ENCODE results near the gene PIK3R2.
"Not testable (repeated sequence)": the region's sequence is repeated elsewhere in the genome, so short reads cannot be mapped to it uniquely, and the experiment has no call there.

The PIK3R2 gene

DNA sequence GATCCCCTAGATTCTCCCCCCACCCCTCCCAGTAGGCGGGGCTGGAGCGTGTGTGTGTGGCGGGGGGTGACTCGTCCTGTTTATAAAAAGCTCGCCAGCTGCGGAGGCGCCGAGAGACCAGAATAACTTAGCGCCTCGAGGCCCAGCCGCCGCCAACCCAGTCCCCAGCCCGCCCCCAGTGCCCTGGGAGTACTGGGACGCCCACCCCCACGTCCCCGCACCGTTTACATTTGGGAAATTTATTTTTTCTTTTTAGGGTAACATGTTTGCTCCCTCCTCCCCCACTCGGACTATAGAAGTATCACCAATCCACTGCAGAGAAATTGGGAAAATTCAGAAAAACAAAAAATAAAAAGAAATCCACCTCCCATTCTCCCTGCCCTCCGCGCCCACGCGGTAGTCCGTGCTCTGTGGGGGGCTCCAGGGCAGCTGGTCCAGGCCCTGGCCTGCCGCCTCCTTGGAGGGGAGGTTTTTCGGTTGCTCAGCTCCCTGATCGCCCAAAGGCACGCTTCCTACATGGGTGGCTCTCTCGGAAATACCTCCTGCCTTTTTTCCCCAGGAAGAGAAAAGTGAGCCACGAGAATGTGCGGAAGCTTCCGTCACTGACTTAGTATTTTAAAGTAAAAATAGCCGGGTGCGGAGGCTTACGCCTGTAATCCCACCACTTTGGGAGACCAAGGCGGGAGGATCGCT is 52.4 kb downstream of the PIK3R2 start:
- Mint-ChIP-seq H3K27me3 (ENCODE audit: low read depth) (peaks cover 3% of the 10 kb centered on the region), H3K27ac (peak overlapping the region; percentile 93), H3K4me3 (peak overlapping the region; percentile 93), H3K36me3 (ENCODE audit: low read depth) (peaks cover 8% of the 10 kb centered on the region), H3K9me3 (no peaks in the 10 kb centered on the region), H3K4me1 (ENCODE audit: low read depth) (peaks cover 23% of the 10 kb centered on the region)

DNA sequence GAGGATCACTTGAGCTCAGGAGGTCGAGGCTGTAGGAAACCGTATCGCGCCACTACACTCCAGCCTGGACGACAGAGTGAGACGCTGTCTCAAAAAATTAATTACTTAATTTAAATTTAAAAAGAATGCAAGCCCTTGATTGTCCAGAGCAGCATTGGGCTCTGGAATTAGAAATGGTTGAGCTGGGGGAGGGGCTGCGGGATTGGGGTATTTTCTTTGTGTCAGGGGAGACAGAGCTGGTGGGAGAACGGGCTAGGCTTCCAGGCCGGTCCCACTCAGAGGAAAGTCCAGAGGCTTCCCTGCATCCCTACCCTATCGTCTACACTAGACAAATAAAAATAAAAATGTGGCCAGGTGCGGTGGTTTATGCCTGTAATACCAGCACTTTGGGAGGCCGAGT is 53.1 kb downstream of the PIK3R2 start:
- peaks cover 7% of the 10 kb centered on the region for H3K36me3 Mint-ChIP-seq (ENCODE audit: low read depth)
- peaks cover 23% of the 10 kb centered on the region for H3K4me1 Mint-ChIP-seq (ENCODE audit: low read depth)

DNA sequence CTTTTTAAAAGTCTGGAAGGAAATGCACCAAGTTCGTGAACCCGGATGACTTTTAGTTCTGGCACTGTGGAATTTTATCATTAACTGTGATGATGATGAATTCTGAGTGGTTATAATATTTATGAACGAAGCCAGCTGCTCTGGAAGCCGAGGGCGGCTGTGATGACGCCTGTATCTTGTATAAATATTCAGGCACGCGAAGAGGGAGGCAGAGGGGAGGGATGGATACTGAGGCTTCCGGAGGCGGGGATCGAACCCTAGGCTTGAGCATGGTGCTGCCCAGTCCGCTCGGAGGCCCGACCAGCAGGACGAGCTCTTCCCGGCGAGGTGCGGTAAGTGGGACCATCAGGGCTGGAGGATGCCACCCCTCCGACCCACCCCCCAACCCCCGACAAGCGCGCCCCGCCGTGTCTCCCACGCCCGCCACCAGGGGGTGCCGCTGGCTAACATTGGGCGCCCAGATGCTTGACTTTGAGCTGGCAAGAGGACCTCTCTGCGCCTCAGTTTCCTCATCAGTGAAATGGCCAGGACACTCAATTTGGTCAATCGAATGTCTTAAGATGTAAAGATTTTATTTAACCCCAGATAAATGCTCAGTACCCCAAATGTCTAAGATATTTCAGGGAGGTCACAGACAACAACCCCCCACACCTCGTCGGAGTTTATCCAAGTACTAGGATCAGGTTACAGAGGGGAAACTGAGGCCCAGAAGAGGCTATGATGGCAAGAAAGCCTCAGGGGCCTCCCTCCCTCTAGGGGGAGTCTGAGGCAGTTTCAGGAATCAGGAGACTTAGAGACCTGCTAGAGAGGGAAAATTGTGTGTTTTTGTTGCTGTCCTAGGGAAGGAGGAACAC is 55.4 kb downstream of the PIK3R2 start:
- Mint-ChIP-seq H3K36me3 (ENCODE audit: low read depth) (no peaks in the 10 kb centered on the region), H3K4me3 (no peak overlapping the region), H3K27ac (no peak overlapping the region), H3K27me3 (ENCODE audit: low read depth) (peaks cover 10% of the 10 kb centered on the region), H3K9me3 (no peaks in the 10 kb centered on the region), H3K4me1 (ENCODE audit: low read depth) (peaks cover 10% of the 10 kb centered on the region)

More for the DNA sequence above, 53.1 kb downstream of the PIK3R2 start:
- no peaks in the 10 kb centered on the region for H3K9me3 Mint-ChIP-seq
- no peak overlapping the region for H3K4me3 Mint-ChIP-seq
- H3K27ac Mint-ChIP-seq, result no peak overlapping the region
- peaks cover 5% of the 10 kb centered on the region for H3K27me3 Mint-ChIP-seq (ENCODE audit: low read depth)

DNA sequence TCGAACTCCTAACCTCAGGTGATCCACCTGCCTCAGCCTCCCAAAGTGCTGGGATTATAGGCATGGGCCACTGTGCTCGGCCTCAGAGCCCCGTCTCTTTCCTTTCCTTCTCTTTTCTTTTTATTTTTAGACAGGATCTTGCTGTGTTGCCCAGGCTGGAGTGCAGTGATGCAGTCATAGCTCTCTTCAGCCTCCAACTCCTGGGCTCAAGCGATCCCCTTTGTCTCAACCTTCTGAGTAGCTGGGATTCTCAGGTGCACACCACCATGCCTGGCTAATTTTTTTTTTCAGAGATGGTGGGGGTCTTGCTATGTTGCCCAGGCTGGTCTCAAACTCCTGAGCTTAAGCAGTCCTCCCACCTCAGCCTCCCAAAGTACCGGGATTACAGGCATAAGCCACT is 56.9 kb downstream of the PIK3R2 start:
- peaks cover 10% of the 10 kb centered on the region for H3K27me3 Mint-ChIP-seq (ENCODE audit: low read depth)
- H3K27ac Mint-ChIP-seq; H3K4me1 Mint-ChIP-seq (ENCODE audit: low read depth); H3K36me3 Mint-ChIP-seq (ENCODE audit: low read depth); H3K9me3 Mint-ChIP-seq; H3K4me3 Mint-ChIP-seq: not testable (repeated sequence)

DNA sequence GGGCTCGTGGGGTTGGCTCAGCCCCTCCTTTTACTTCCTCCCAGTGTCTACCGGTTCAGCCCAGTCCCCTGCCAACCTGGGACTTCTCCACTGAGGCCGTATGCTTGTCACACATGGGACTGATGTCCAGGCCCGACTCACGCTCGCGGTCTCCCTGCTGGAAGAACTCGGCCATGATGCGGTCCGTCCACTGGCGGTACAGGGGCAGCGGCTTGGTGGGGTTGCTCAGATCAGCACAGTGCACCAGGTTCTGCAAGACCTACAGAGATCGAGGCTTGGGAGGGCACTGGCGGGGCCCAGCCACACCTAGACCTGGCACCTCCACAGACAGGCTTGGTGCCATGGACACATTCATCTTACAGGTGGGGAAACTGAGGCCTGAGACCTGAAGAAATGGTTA is 58.7 kb downstream of the PIK3R2 start:
- H3K27ac Mint-ChIP-seq, result no peak overlapping the region
- no peaks in the 10 kb centered on the region for H3K36me3 Mint-ChIP-seq (ENCODE audit: low read depth)
- H3K4me1 Mint-ChIP-seq (ENCODE audit: low read depth), result no peaks in the 10 kb centered on the region
- no peak overlapping the region for H3K4me3 Mint-ChIP-seq
- H3K9me3 Mint-ChIP-seq, result no peaks in the 10 kb centered on the region
- H3K27me3 Mint-ChIP-seq (ENCODE audit: low read depth), result peaks cover 10% of the 10 kb centered on the region

DNA sequence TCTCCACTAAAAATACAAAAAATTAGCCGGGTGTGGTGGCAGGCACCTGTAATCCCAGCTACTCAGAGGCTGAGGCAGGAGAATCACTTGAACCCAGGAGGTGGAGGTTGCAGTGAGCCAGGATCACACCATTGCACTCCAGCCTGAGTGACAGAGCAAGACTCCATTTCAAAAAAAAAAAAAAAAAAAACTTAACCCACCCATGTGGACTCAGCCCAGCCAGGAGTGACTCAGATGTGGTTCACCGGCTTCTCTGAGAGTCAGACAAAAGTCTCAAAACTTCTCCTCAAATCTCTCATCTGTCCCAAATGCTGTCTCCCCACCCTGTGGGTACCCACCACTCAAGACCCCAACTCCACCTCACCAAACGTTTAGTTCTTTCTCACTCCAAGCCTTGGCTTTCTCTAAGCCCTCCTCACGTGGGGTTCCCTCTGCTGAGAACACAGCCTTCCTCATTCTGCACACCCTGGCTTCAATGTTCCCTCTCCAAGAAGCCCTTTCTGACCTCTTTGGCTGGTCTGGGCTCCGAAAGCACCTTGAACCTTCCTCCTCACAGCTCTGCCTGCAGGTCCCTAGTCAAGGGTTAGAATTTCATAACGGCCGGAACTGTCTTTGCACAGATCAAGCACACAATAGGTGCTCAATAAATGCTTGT is 61.9 kb downstream of the PIK3R2 start:
- Mint-ChIP-seq H3K36me3 (ENCODE audit: low read depth) (no peaks in the 10 kb centered on the region), H3K27me3 (ENCODE audit: low read depth) (peaks cover 10% of the 10 kb centered on the region), H3K27ac (no peak overlapping the region), H3K4me3 (no peak overlapping the region), H3K9me3 (no peaks in the 10 kb centered on the region), H3K4me1 (ENCODE audit: low read depth) (no peaks in the 10 kb centered on the region)

DNA sequence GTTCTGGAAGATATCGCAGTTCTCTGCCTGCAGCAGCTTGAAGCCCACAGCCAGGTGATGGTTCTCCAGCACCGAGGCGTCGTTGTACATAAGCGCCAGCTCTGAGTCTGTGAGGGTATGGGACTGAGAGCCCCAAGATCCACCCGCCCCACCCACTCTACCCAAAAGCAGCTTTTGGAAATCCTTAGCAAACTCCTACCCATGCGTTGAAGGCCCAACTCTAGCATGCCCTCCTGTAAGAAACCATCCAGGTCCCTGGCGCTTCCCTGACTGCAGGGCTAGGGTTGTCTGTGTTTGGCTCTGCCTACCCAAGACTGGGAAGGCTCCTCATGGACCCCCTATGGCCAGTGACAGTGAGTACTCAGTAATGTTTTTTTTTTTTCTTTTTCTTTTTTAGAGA is 63.8 kb downstream of the PIK3R2 start:
- no peaks in the 10 kb centered on the region for H3K36me3 Mint-ChIP-seq (ENCODE audit: low read depth)
- no peak overlapping the region for H3K27ac Mint-ChIP-seq
- H3K4me3 Mint-ChIP-seq, result no peak overlapping the region
- H3K9me3 Mint-ChIP-seq, result no peaks in the 10 kb centered on the region
- H3K27me3 Mint-ChIP-seq (ENCODE audit: low read depth), result peaks cover 13% of the 10 kb centered on the region
- no peaks in the 10 kb centered on the region for H3K4me1 Mint-ChIP-seq (ENCODE audit: low read depth)

DNA sequence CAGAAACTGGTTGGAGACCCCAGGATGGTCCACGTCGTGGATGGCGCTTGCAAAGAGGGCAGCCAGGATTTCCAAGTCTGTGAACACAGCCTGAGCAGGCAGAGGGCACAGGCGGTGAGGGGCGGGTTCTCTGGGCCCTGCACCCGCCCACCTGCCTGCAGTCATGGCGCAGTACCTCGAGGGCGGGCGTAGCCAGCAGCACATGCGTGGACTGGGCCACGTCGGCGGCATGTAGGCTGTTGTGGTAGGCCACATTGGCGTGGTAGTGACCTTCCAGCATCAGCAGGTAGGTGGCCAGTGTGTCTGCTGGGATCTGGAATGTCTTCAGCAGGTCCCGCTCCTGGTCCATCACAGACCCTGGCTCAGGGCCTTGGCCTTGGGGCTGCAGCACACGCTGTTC is 65.2 kb downstream of the PIK3R2 start:
- H3K27ac Mint-ChIP-seq, result no peak overlapping the region
- no peaks in the 10 kb centered on the region for H3K4me1 Mint-ChIP-seq (ENCODE audit: low read depth)
- H3K36me3 Mint-ChIP-seq (ENCODE audit: low read depth), result no peaks in the 10 kb centered on the region
- peaks cover 17% of the 10 kb centered on the region for H3K27me3 Mint-ChIP-seq (ENCODE audit: low read depth)
- no peak overlapping the region for H3K4me3 Mint-ChIP-seq
- no peaks in the 10 kb centered on the region for H3K9me3 Mint-ChIP-seq

DNA sequence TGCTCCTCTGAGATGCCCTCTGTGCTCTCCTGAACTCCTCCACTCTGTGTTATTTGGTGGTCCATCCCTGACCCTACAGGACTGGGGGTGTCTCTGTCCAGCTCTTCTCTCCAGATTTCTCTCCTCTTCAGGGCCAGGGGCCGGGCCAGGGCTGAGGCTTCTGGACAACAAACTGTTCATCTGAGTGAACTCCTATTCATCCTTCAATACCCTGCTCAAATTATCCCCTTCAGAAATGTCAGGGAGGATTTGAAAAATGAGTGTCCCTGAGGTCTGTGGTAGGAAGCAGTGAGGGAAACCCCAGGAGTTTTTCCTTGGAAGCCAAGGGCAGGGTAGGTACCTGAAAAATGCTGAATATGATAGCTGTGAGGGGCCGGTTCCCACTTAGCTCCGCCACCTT is 65.6 kb downstream of the PIK3R2 start:
- peaks cover 17% of the 10 kb centered on the region for H3K27me3 Mint-ChIP-seq (ENCODE audit: low read depth)
- no peaks in the 10 kb centered on the region for H3K9me3 Mint-ChIP-seq
- no peaks in the 10 kb centered on the region for H3K4me1 Mint-ChIP-seq (ENCODE audit: low read depth)
- H3K4me3 Mint-ChIP-seq, result no peak overlapping the region
- no peak overlapping the region for H3K27ac Mint-ChIP-seq
- H3K36me3 Mint-ChIP-seq (ENCODE audit: low read depth), result no peaks in the 10 kb centered on the region

Measured in T-helper 1 cell treated with Interleukin-12 subunit alpha and Interleukin-12 subunit beta and Interleukin-4 antibody, amounts not matched to agents 30 μg/mL and 1 μg/mL, for 36 hours (primary cell).